ENCODE results near the gene AK8. TPM values are rescaled to one million over a fixed set of nuclear protein-coding genes. Genes with fewer than 3 reads are reported as not detected.
A peak's percentile ranks its signal among the peaks of the same experiment; 100 is the strongest.

Gene AK8
- total RNA-seq, 2 donors from 2014 or later, result 0.66 TPM; not detected in 1

GRCh38 chr9:132879457-132880323 lies 1.6 kb upstream of the AK8 start:
- peak overlapping the region; percentile 76 for H3K4me3 Mint-ChIP-seq
- no peak for ATAC-seq (replicated peaks)
- H3K27ac Mint-ChIP-seq, result peak overlapping the region; percentile 73
- no peaks in the 10 kb centered on the region for H3K36me3 Mint-ChIP-seq (ENCODE audit: low read depth)
- no peaks in the 10 kb centered on the region for H3K9me3 Mint-ChIP-seq
- no peaks in the 10 kb centered on the region for H3K4me1 Mint-ChIP-seq
- no peaks in the 10 kb centered on the region for H3K27me3 Mint-ChIP-seq

GRCh38 chr9:132878695-132879456 lies 792 bp upstream of the AK8 start, which contains the start of gene SPACA9:
Gene SPACA9 (plus strand): TSS chr9:132878898. CDS start chr9:132883948, 5,050 bp downstream.
- peak within 1 kb of the TSS; percentile 73 for H3K27ac Mint-ChIP-seq
- peak; percentile 53 for ATAC-seq (replicated peaks)
- H3K27me3 Mint-ChIP-seq, result no peaks in the 10 kb centered on the region
- H3K9me3 Mint-ChIP-seq, result no peaks in the 10 kb centered on the region
- peak within 1 kb of the TSS; percentile 76 for H3K4me3 Mint-ChIP-seq
- no peaks in the 10 kb centered on the region for H3K4me1 Mint-ChIP-seq
- no peaks in the 10 kb centered on the region for H3K36me3 Mint-ChIP-seq (ENCODE audit: low read depth)

- Mint-ChIP-seq H3K27me3 (no peaks in the 10 kb centered on the region), H3K9me3 (no peaks in the 10 kb centered on the region), H3K4me1 (peaks cover 6% of the 10 kb centered on the region), H3K4me3 (peak overlapping the region; percentile 76), H3K36me3 (ENCODE audit: low read depth) (no peaks in the 10 kb centered on the region), H3K27ac (no peak overlapping the region)
- no peak for ATAC-seq (replicated peaks)
These were observed 643 bp downstream of the AK8 start for GRCh38 chr9:132877458-132877823.

GRCh38 chr9:132876849-132877248 lies 1.2 kb downstream of the AK8 start:
- no peak for ATAC-seq (replicated peaks)
- no peaks in the 10 kb centered on the region for H3K9me3 Mint-ChIP-seq
- H3K27me3 Mint-ChIP-seq, result no peaks in the 10 kb centered on the region
- no peak overlapping the region for H3K27ac Mint-ChIP-seq
- peaks cover 6% of the 10 kb centered on the region for H3K4me1 Mint-ChIP-seq
- H3K4me3 Mint-ChIP-seq, result peak overlapping the region; percentile 76
- H3K36me3 Mint-ChIP-seq (ENCODE audit: low read depth), result no peaks in the 10 kb centered on the region

- ATAC-seq (replicated peaks), result no peak
- no peak overlapping the region for H3K27ac Mint-ChIP-seq
- H3K27me3 Mint-ChIP-seq, result no peaks in the 10 kb centered on the region
- H3K4me1 Mint-ChIP-seq, result peaks cover 6% of the 10 kb centered on the region
- H3K4me3 Mint-ChIP-seq, result no peak overlapping the region
- H3K9me3 Mint-ChIP-seq, result no peaks in the 10 kb centered on the region
- no peaks in the 10 kb centered on the region for H3K36me3 Mint-ChIP-seq (ENCODE audit: low read depth)
These were observed 2.9 kb downstream of the AK8 start for GRCh38 chr9:132875159-132875558.

GRCh38 chr9:132873403-132873802 lies 4.7 kb downstream of the AK8 start:
- Mint-ChIP-seq H3K27me3 (no peaks in the 10 kb centered on the region), H3K36me3 (ENCODE audit: low read depth) (no peaks in the 10 kb centered on the region), H3K4me1 (peaks cover 6% of the 10 kb centered on the region), H3K9me3 (no peaks in the 10 kb centered on the region), H3K4me3 (peak overlapping the region; percentile 53), H3K27ac (peak overlapping the region; percentile 66)
- ATAC-seq (replicated peaks), result peak; percentile 62

- no peak for ATAC-seq (replicated peaks)
- Mint-ChIP-seq H3K4me1 (peaks cover 6% of the 10 kb centered on the region), H3K27me3 (no peaks in the 10 kb centered on the region), H3K9me3 (no peaks in the 10 kb centered on the region), H3K36me3 (ENCODE audit: low read depth) (no peaks in the 10 kb centered on the region), H3K27ac (no peak overlapping the region), H3K4me3 (no peak overlapping the region)
These were observed 8.8 kb downstream of the AK8 start for GRCh38 chr9:132869266-132869665.

- H3K4me1 Mint-ChIP-seq, result no peaks in the 10 kb centered on the region
- H3K27ac Mint-ChIP-seq, result no peak overlapping the region
- ATAC-seq (replicated peaks), result no peak
- no peaks in the 10 kb centered on the region for H3K9me3 Mint-ChIP-seq
- H3K27me3 Mint-ChIP-seq, result no peaks in the 10 kb centered on the region
- H3K4me3 Mint-ChIP-seq, result no peak overlapping the region
- H3K36me3 Mint-ChIP-seq (ENCODE audit: low read depth), result no peaks in the 10 kb centered on the region
These were observed 11.2 kb downstream of the AK8 start for GRCh38 chr9:132866898-132867297.

- H3K27ac Mint-ChIP-seq, result no peak overlapping the region
- no peaks in the 10 kb centered on the region for H3K4me1 Mint-ChIP-seq
- H3K4me3 Mint-ChIP-seq, result no peak overlapping the region
- H3K9me3 Mint-ChIP-seq, result no peaks in the 10 kb centered on the region
- no peak for ATAC-seq (replicated peaks)
- H3K27me3 Mint-ChIP-seq, result peaks cover 6% of the 10 kb centered on the region
- H3K36me3 Mint-ChIP-seq (ENCODE audit: low read depth), result no peaks in the 10 kb centered on the region
These were observed 13.4 kb downstream of the AK8 start for GRCh38 chr9:132864691-132865090.

GRCh38 chr9:132864277-132864676 lies 13.8 kb downstream of the AK8 start:
- peaks cover 6% of the 10 kb centered on the region for H3K27me3 Mint-ChIP-seq
- no peaks in the 10 kb centered on the region for H3K36me3 Mint-ChIP-seq (ENCODE audit: low read depth)
- peak; percentile 59 for ATAC-seq (replicated peaks)
- no peaks in the 10 kb centered on the region for H3K9me3 Mint-ChIP-seq
- H3K27ac Mint-ChIP-seq, result no peak overlapping the region
- H3K4me3 Mint-ChIP-seq, result no peak overlapping the region
- no peaks in the 10 kb centered on the region for H3K4me1 Mint-ChIP-seq

- Mint-ChIP-seq H3K4me1 (no peaks in the 10 kb centered on the region), H3K4me3 (no peak overlapping the region), H3K27ac (no peak overlapping the region), H3K9me3 (no peaks in the 10 kb centered on the region), H3K36me3 (ENCODE audit: low read depth) (no peaks in the 10 kb centered on the region), H3K27me3 (peaks cover 6% of the 10 kb centered on the region)
- no peak for ATAC-seq (replicated peaks)
These were observed 15.0 kb downstream of the AK8 start for GRCh38 chr9:132863096-132863495.

GRCh38 chr9:132862533-132862932 lies 15.6 kb downstream of the AK8 start:
- Mint-ChIP-seq H3K9me3 (no peaks in the 10 kb centered on the region), H3K27ac (no peak overlapping the region), H3K27me3 (peaks cover 6% of the 10 kb centered on the region)

GRCh38 chr9:132861666-132862065 lies 16.4 kb downstream of the AK8 start:
- H3K4me3 Mint-ChIP-seq, result no peak overlapping the region
- ATAC-seq (replicated peaks), result no peak
- no peaks in the 10 kb centered on the region for H3K36me3 Mint-ChIP-seq (ENCODE audit: low read depth)
- H3K27me3 Mint-ChIP-seq, result peaks cover 9% of the 10 kb centered on the region
- H3K27ac Mint-ChIP-seq, result no peak overlapping the region
- no peaks in the 10 kb centered on the region for H3K4me1 Mint-ChIP-seq
- no peaks in the 10 kb centered on the region for H3K9me3 Mint-ChIP-seq

More at GRCh38 chr9:132862533-132862932, 15.6 kb downstream of the AK8 start:
- ATAC-seq (replicated peaks), result no peak
- H3K4me1 Mint-ChIP-seq, result no peaks in the 10 kb centered on the region
- H3K36me3 Mint-ChIP-seq (ENCODE audit: low read depth), result no peaks in the 10 kb centered on the region
- no peak overlapping the region for H3K4me3 Mint-ChIP-seq

- Mint-ChIP-seq H3K27me3 (peaks cover 17% of the 10 kb centered on the region), H3K27ac (no peak overlapping the region)
- ATAC-seq (replicated peaks), result no peak
These were observed 19.3 kb downstream of the AK8 start for GRCh38 chr9:132858751-132859150.

More at GRCh38 chr9:132858751-132859150, 19.3 kb downstream of the AK8 start:
- Mint-ChIP-seq H3K9me3 (no peaks in the 10 kb centered on the region), H3K36me3 (ENCODE audit: low read depth) (no peaks in the 10 kb centered on the region), H3K4me1 (no peaks in the 10 kb centered on the region), H3K4me3 (no peak overlapping the region)
